GM23338 (cell line): Measurements from ENCODE around the gene PPM1H.

ENCODE experiments used
- CTCF ChIP-seq, 2 experiments: fragments of 200-600 bp in 1 of 2; sonication (generic) in 1 of 2; conservative IDR thresholded peaks; 2 replicates each; pipeline versions ENCODE4 v1.5.1 to v1.6.1; 2016 to 2017; ENCODE audit warnings: antibody characterized with exemption in 2 of 2, low read depth in 2 of 2, mild to moderate bottlenecking in 2 of 2, moderate library complexity in 1 of 2
- EZH2 ChIP-seq: fragments of 200-600 bp; sonication (generic); IDR thresholded peaks from one replicate; pipeline ENCODE4 v1.8.0; 2017; ENCODE audit warnings: antibody characterized with exemption, mild to moderate bottlenecking, low read depth; ENCODE audit not compliant: unreplicated experiment
- EZH2phosphoT487 ChIP-seq: fragments of 200-600 bp; sonication (generic); IDR thresholded peaks from one replicate; pipeline ENCODE4 v1.8.1; 2018; ENCODE audit warnings: antibody characterized with exemption; ENCODE audit not compliant: unreplicated experiment
- JUNB ChIP-seq: IDR thresholded peaks from one replicate; pipeline ENCODE4 v1.6.1; 2016; ENCODE audit warnings: antibody characterized with exemption; ENCODE audit not compliant: unreplicated experiment
- NANOG ChIP-seq: IDR thresholded peaks from 2 replicates; pipeline ENCODE4 v1.6.1; 2016; ENCODE audit warnings: antibody characterized with exemption, borderline replicate concordance
- ZNF462 ChIP-seq: fragments of 250-450 bp; sonication (Bioruptor Pico); IDR thresholded peaks from 2 replicates; pipeline ENCODE4 v1.5.0; 2020; ENCODE audit warnings: mild to moderate bottlenecking, moderate library complexity

GRCh38 chr12:62834406-62834805, 100.5 kb downstream of the PPM1H start:
- TF ChIP-seq EZH2 (no peak), CTCF (conservative IDR thresholded peaks at IDR 0.05; ENCODE audit: low read depth in 2 of 2) (no peak), ZNF462 (CRISPR knock-in tag) (no peak), NANOG (no peak), JUNB (no peak), EZH2phosphoT487 (no peak)
